HG03135 (cell line): Measurements from ENCODE around the gene DEFB112.

ENCODE experiments used
- ATAC-seq: cut with Tn5 transposase; IDR thresholded peaks from one replicate; pipeline ENCODE4 v1.9.1; 2021; ENCODE audit warnings: mild to moderate bottlenecking, moderate library complexity; ENCODE audit not compliant: unreplicated experiment

The DEFB112 gene, protein sequence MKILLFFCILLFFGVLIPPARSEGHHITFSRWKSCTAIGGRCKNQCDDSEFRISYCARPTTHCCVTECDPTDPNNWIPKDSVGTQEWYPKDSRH

DNA sequence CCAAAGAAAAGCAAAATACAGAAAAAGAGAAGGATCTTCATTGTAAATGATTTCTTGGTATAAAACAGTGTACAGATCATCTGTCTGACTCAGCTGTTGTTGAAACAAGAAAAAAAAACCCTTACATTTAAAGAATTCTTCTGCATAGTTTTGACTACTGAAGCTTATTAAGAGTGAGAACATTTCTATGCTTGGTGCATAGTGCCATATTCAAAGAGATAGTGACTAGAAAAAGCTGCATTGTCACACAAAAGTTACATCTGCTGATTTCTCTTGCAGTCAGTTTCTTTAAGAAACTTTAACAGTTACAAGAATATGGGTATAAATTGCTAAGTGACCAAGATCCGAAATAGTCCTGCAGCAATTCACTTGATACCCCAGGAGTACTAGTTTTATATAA lies at the start of gene DEFB112:
Gene DEFB112, minus strand, starts transcription at position 101 of the 400 bp plus-strand sequence. Its CDS starts 60 bp downstream, at position 41.
- no peak for ATAC-seq

DNA sequence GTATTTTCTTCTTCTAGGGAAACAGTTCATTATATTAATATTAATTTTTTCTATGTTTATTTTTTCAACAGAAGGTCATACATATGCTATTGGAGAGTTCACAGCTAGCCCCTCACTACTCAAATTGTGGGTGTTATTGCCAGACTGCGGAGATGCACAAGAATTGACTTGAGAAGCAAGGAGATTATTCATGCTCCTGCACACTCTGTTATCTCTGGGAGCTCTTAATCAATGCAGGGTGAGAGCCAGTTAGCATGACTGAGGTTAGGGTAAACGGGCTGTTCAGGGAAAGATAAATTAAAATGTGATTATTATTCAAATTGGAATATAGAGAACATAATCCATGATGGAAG lies 48.9 kb upstream of the DEFB112 start:
- ATAC-seq, result no peak

DNA sequence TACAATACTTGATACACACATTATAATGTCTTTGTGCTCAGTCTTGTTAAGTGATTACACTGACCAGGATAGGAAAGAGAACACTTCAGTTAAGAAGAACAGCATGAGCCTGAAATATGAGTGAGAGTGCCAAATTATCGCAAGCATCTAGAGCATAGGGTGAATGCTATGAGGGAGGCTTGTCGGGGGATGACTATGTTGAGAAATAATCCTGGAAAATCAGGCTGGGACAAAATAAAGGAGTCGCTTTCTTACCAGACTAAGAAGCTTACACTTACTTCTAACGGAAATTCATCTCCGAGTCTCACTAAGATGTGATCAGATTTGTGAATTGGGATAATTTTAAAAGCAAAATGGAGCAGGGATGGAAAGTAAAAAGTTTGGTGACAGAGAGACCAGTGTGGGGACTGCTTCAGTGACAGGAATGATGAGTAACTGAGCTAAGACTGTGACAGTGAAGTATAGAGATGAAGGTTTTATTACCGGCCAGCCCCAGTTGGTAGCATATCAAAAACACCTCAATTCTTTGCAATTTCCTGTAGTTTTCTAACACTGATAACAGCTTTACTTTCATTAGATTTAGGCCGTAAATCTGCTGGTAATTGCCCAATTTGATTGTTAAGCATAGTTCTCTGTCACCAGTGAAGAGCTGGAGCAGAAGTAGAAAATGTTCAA lies 48.4 kb upstream of the DEFB112 start:
- no peak for ATAC-seq

DNA sequence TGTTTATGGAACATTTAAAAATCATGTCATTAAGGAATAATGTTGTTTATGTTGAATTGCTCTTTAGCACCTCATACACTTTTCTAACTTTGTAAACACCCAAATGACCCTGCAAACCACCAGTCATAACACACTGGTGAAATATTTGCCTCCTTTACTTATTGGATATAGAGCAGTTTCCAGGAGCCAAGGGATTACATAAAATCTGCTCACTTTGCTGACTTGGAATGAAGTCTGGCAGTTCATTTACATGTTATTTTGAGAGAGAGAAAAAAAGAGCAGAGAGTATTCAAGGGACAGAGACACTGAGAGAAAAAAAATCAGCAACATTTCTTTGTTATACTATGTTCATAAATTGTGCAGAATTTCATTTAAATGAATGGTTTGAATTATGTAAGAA lies 46.6 kb upstream of the DEFB112 start:
- no peak for ATAC-seq

DNA sequence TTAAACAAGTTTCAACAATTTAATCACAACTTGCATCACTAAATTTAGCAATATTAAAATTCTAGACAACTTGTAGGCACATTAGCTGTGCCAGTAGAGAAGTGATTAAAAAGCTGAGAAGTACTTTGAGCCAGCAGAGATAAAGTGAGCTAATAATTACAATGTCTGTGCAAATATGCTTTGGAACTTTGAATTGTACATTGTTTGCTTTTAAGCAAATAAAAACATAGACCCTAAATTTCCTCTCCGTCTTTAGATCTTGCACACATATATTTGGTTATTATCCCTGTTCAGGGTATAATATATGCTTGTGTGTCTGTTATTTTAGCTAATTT lies 44.2 kb upstream of the DEFB112 start:
- ATAC-seq, result no peak

DNA sequence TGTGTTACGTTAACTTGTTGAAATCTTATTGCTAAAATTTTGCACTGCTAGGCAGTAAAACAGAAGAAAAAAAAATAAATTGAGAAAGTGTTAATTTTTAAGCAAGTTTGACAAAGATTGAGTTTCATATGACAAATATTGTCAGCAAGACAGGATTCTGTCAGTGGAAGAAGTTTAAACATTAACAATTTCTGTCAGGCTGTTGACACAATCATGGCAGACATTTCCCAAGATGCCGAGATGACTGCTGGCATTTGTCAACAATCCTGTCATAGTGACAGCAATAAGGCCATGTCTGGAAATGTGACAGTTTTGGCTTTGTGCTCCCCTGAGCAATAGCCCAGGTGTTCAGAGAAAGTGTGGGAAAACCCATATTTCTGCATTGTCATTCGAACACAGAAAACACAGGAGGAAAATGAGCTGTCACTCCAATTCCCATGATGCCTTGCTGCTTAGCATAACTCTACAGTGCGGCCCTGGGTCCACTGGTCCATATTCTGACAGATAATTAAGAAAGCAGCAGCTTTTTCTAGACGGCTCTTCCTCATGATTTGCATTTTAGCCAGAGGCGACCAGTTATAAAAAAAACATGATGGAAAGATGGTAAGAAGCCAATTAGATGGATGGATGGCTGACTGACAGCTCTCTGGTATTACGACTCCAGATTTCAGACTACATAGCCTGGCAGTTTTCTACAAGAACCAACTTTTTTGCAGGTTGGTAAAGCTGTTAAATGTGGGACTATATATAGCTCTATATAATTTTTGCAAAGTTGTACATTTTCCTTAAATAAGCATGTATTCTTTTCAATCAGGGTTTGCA lies 43.6 kb upstream of the DEFB112 start:
- ATAC-seq, result no peak

DNA sequence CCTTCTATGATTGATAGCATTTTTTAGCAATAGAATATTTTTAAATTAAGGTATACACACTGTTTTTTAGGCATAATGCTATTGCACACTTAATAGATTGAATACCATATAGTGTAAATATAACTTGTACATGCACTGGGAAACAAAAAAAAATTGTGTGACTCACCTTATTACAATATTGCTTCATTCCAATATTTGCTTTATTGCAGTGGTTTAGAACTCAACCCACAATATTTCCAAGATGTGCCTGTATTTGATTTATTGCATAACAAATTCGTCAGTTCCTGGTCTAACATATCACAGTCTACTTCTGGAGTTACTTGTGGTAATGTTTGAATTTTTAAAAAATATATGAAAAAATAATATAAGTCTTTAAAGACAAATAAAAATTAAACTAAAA lies 41.9 kb upstream of the DEFB112 start:
- ATAC-seq, result no peak

DNA sequence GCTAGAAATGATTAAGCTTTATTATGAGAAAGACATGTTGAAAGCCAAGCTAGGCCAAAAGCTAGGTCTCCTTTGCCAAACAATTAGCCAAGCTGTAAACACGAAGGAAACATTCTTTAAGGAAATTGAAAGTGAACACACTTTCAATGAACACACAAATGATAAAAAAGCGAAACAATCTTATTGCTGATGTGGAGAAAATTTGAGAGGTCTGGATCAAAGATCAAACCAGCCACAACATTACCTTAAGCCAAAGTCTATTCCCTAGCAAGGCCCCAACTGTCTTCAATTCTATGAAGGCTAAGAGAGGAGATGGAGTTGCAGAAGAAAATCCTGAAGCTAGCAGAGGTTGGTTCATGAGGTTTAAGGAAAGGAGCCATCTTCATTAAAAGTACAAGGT lies 40.2 kb upstream of the DEFB112 start:
- no peak for ATAC-seq

DNA sequence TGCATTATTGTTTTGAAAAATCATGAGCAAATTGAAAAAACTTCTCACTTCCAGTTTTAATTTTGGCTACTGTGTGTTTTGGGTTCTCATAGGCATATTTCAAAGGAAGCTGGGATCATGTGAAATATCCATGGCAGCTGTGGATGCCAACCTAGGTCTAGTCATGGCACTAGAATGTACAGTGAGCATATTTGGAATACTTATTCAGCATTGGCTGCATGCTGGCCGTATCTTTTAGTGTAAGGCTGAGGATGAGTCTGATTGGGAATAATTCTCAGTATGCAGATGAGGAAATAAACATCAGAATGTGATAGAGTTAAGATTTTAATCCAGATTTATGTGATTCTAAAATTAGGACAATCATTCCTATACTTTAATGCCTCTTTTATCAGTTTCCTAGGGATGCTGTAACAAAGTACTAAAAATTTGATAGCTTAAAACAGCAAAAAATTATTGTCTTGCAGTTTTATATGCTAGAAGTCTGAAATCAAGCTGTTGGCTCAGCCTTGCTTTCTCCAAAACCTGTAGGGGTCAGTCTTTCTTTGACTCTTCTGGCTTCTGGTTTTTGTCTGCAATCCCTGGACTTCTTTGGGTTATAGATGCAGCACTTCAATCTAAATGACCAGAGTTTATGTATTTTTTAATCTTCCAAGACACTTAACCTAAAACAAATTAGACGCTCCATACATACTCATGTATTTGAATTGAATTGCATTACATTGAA lies 37.7 kb upstream of the DEFB112 start:
- no peak for ATAC-seq

DNA sequence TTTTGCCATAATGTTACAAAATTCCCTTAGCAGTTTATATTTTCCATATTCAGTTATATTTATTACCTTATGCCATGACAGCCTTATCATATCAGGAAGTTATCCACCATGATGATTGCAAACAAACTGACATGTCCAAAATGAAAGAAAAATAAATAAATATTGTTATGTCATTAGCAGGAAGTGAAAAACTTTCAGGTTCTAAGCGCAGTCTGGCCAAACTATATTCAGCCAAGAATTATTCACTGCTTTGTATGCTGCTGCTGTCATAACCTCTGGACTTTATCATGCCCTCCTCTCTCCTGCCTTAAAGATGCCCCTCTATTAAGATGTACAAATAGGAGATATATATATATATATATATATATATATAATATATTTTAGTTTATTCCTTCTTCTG lies 27.7 kb upstream of the DEFB112 start:
- no peak for ATAC-seq

DNA sequence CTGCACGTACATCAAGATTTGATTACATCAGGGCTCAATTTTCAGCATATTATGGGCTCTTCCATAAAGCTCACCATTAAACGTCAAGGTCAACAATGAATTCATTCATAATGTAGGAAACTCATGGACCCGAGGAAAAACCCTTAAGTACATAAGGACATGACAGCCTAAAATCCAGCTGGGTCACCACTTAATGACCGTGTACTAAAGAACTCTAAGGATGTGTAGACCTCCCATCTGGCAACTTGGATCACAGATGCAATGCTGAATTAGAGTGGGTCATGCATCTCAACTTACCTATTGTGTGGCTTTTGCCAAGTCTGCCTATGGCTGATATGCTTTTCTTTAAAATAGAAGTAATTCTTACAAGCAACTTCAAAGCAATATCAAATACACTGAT lies 26.7 kb upstream of the DEFB112 start:
- ATAC-seq, result no peak

DNA sequence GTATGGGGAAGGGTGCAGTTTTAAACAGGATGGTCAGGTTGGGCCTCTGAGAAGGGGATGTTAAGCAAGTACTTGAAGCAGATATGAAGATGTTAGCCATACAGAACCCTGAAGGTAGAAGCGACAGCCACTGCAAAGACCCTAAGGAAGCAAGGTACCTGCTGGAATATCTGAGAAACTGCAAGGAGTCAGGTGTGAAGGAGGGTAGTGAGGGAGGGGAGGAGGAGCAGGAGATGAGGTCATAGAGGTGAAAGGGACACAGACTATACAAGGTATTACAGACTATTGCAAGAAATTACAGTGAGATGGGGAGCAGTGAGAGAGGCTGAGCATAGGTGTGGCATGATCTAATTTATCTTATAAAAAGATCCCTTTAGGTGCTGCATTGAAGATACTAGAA lies 22.2 kb upstream of the DEFB112 start:
- no peak for ATAC-seq

DNA sequence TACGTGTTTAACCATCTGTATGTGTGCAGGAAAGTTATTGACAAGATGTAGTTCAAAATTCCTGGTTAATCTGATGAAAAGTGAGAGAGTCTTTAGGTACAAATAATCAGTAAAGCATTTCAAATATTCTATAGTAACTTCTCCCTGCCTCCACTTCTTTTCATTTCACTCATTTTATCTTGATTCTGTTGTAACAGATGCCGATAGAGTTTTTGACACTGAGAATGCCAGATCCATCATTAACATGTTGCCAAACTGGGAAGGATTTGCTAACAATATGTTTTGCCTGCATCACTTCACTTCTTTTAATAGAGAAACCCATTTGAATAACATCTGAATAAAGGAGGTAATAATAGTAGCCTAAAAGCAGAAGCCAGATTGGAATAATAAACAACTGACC lies 20.4 kb upstream of the DEFB112 start:
- ATAC-seq, result no peak

DNA sequence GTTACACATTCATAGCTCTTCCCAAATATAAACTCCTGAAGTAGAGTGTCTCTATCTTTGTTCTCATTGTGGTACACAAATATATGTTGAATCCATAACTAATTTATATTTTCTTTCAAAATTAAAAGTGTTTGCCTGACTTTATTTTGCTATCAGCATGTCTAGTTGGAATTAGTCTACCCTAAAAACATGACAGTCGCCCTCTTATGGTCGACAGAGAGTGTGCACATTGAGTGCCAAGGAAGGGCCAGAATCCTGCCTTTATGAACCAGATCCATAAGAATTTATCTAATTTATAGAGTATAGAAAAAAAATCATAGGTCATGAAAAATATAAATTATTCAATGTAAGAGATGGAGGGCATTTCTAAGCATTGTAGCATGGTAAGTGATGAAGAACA lies 12.3 kb upstream of the DEFB112 start:
- no peak for ATAC-seq

DNA sequence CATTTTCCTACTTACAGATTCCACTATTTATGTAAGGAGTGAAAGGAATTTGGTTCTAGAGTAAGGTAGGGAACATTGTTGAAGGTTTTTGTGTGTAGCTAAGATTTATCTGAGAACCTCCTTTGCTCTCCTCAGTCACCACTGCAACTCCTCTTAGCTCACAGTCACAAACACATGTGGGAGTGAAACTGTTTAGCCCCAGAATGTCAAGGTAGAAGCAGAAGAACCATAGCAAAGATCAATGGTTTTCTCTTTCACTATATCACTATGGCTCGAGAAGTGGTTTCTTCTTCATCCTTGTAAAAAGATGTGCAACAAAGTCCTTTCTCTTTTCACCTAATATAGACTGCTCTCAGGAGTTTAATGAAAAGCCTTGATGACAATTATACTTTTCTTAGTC lies 6.5 kb upstream of the DEFB112 start:
- ATAC-seq, result no peak

DNA sequence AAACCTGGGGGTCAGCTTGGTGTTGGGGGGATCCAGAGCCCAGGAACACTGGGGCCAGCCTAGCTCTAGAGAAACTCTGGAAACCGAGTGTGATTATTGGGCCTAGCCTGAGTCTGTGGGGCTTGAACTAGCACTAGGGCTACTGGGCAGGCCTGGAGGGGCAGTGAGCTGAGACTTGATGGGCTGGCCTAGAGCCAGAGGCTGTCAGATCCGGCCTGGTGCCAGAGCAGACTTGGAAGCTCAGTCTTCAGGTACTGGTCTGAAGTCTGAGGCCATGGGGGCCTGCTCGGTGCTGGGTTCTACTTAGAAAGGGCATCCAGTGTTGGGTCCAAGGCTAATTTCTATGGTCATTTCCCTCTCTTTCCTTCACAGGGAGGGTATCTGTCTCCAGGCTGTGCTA lies 2.7 kb downstream of the DEFB112 start:
- ATAC-seq, result no peak

DNA sequence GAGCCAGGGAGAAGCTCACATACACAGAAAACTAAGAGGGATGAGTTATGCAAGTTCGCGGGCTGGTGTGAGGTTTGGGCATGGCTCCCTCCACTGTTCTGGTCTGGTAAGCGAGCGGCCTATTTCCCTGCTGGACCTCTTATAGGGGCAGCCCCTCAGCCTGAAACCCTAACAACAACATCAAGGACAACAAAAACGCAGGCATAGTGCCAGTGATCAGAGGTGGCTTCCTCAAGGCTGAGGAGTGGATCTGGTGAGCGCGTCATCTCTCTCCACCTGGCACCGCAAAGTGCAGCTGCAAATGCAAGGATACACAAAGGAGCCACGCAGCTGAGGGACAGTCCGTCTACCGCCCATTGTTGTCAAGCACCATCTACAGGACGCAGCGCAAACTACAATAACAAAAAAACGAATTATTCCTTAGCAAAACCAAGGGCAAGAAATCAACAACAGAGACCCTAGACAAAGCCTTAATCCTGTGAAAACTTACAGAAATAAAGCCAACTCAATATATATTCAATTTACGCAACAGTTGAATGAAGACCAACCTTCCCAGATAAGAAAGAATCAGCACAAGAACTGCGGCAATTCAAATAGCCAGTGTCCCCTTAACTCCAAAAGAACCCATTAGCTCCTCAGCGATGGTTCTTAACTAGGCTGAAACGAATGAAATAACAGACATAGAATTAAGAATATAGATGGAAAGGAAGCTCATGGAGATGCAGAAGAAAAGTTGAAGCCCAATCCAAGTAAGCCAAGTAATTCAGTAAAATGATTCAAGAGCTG lies 18.8 kb downstream of the DEFB112 start:
- no peak for ATAC-seq

DNA sequence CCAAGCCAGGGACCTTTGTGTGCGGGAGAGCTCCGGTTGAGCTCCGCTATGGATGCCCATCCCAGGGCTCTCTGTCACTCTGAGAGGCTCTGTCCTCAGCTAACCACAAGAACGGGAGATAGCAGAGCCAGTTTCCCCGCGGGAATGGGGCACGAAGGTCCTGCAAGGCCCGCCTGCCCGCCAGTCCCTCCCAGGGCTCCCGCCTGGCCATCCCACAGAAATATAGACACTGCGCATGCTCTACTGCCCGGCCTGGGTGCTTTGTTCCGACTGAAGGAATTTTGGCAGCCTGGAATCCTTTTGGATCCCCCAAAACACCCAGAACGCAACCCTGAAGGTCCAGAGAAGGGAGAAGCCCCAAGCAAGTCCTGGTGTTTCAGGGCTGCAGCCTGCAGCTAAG lies 19.4 kb downstream of the DEFB112 start:
- no peak for ATAC-seq

DNA sequence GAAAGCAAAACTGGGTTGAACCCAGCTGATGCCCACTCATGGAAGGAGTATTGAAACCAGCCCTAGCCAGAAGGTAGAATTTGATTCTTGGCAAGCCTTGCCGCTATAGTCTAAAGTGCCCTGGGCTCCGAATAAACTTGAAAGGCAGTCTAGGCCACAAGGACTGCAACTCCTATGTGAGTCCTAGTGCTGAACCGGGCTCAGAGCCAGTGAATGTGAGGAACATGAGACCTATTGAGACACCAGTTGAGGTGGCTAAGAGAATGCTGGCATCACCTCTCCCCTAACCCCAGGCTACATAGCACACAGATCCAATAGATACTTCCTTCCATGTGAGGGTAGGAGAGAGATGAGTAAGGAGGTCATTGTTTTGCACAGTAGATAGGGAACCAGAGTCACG lies 24.5 kb downstream of the DEFB112 start:
- ATAC-seq, result no peak

DNA sequence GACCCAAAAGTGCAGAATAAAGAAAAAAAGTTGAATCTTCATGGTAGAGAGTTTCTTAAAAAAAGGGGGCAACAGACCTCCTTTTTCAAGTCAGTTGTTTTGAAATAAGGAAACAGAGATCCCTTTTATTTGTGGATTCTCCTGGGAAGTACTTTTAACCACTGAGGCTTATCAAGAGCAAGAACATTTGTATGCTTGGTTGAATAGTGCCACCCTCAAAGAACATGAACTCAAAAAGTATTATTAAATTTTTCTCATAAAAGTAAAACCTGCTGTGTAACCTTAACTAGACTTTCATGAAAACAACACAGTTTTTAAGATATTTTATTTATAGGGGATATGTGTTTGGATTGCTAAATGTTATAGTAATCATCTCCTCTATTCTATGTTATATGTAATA lies 27.8 kb downstream of the DEFB112 start, which contains the start of gene DEFB110:
Gene DEFB110, minus strand, starts transcription at position 101 of the 400 bp plus-strand sequence. Its CDS starts 59 bp downstream, at position 42.
- ATAC-seq, result no peak

DNA sequence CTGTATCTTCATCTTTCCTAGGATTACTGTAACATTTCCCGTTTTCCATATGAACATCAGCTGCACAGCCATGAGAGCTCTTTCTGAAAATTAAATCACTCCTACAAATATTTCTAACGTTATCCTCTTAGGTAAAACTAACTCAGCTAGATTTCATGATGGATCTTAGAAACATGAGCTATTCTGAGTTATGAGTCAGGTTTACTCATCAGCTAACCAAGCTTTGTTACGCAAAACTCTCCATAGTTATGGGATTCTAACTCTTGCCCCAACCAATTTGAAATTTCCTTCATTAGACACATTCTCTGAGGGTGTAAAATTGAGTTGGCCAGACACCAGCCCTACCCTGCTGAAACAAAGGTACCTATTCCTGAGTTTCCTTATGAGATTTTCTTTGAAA lies 41.9 kb downstream of the DEFB112 start:
- no peak for ATAC-seq
